NCI-H748 treated with DMSO at 0.1 percent for 48 hours (cell line): Measurements from ENCODE around the gene LRP1B.
"Not testable (repeated sequence)": the region's sequence is repeated elsewhere in the genome, so short reads cannot be mapped to it uniquely, and the experiment has no call there.

ENCODE experiments used
- DNase-seq: peaks from one replicate; lab custom pipeline; 2025; lab: John Stamatoyannopoulos, UW

The LRP1B gene

DNA sequence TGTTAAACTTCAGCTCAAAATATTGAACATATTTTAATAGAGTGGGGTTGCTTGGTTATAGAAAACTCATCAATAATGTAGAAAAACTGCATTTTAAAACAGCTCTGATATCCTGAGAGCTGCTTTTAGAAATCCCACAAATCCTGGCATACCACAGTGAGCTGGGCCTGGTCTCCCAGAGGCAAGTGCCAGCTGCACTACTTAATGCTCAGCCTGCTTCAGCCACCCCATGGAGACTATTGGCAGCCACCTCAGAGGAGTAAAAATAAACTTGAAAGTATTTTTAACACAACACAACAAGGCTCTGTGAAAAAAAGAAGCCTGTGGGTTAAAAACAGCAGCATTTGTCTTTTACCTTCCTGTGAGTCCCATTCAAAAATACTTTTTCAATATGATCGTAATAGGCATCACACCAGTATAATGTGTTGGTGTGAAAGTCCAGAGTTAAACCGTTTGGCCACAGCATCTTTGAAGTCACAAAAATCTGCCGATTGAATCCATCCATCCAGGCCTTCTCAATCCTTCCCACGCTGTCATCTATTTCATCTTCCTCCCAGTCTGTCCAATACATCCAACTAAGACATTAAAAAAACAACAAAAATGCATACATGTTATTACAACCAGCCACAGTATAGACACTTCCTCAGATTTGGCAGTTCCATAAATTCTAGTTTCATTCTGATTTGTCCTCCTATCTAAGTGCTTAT is 1115.3 kb downstream of the LRP1B start:
- DNase-seq, result no peak

DNA sequence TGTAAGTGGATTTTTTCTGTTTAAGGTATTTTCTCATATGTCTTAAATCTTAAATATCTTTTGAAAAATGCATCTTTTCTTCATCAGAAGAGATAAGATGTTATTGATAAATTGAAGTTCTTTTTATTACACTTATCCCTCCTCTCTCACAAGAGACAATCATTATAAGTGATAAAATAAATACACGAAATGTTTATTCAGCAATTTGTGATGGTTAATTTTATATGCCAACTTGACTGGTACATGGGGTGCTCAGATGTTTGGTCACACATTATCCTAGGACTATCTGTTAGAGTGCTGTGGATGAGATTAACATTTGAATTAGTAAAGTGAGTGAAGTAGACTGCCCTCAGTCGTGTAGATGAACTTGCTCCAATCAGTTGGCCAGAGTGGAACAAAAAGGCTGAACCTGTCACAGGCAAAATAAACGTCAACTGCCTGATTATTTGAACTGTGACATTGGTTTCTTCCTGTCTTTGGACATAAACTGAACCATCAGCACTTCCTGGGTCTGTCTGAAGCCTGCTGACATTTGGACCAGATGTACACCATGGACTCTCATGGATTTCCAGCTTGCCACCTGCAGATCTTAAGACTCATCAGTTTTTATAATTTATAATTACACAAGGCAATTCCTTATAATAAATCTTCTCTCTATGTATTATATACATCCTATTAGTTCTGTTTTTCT is 1126.7 kb downstream of the LRP1B start:
- no peak for DNase-seq

DNA sequence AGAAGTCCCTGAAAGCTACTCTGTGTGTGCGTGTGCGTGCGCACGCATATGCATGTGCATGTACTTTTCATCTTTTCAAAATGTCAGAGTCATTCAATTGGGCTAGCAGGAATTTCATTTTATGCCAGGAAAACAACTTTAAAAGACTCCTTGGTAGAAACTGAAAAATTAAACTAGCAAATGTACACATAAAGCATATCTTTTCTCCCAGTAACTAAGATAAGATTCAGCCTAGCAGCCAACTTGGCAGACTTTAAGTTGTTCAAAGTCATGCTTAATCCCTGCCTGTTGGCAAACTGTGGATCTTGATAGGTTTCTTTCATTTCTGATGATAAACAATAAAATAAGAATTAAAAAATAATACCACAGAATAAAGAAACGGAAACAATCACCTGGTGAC is 1129.1 kb downstream of the LRP1B start:
- DNase-seq, result no peak

DNA sequence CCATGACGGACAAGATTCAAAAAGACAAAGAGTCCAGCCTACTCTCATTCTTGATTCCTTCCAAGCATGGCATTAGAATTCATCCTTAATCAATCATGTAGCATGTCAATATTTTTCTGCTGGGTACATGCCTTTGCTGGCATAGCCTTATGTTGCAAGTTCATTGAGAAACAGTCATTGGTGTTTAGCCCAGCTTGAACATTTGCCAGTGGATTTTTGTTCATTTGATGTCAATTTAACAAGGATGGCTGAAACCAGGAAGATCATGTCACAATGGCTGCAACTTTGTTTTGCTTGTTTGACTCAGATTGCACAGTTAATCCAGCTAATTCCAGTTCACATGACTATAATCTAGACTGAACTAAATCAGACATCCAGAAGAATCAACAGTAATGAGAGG is 1132.2 kb downstream of the LRP1B start:
- DNase-seq, result no peak

DNA sequence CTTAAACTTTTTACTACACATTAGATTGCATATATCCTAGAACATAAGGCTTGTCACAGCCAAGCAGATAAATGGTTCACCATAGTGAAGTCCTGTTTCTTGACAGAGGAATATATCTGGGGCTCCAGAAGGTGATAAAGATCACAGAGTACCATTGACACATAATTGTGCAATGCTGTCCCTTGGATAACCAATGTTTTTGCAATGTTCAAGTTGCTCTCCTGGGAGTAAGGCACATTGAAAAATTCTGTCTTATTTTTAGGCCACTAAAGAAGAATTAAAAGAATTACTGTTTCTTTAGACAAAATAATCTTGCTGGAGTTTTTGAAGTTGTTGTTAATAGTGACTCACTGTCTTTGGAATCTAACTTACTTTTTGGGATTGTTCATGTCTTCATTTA is 1132.8 kb downstream of the LRP1B start:
- DNase-seq, result no peak

DNA sequence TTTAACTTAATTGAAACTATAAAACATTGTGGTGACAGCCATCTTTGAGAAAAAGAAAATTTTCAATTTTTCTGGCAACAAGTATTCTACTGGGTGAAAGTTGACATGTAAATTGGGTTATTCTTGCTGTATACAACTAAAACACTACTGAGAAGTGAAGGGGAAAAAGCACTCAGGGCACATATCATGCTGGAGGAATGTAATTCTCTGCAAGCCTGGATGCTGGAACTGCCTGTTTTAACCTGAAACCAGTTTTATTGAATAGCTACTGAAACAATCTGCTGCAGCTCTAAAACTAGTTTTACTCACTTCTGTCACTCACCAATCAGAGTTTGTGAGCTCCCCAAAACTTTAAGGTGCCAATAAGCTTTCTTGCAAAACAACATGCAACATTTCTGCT is 1136.0 kb downstream of the LRP1B start:
- DNase-seq, result no peak

DNA sequence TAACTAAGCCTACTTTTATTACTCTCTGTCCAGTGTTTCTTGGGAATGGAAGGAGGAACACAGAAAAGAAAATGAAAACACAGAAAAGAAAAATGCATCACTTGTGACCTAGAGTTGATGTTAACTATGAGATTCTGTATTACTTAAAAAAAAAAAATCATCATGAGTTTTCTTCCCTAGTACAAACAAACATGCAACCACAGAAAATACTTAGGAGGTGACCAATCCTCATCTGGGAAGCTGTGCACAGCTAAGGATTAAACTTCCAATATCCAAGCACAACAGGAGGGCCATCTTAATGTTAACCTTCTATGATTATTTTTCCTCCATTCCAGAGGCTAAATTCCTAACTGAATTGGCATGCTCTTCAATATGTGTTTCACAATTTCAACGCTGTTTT is 1140.4 kb downstream of the LRP1B start:
- no peak for DNase-seq

DNA sequence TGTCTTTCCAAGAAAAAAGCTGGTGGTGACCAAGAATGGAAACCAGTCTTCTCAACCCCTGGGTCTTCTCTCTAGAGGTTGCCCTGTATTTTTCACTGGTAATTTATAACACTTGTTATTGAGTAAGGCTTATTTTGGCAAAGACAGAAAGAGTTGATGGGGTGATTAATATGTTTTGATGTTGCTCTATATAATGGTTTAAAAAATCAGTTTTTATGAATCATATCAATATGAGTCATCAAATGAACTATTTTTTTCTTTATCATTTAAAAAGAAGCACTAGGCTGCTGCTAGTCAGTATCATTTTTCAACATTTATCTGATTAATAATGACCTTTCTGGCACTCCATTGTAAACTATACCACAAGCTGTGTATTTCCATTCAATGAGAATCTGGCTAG is 1142.2 kb downstream of the LRP1B start:
- DNase-seq, result no peak

DNA sequence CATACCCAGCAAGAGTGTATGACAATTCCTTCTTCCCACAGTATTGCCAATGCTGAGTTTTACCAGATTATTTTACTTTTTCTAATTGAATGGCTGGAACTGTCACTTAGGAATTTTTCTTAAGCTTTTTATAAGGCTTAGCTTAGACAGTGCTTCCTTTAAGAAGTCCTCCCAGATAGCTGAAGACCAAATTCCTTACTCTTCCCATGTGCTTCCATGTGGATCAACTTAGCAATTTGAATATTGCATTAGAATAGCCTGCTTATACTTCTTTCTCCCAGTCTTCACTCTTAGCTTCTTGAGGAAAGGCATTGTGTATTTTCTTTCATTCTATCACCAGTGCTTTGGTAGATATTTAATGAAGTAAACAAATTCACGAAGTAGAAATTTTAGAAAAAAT is 1144.4 kb downstream of the LRP1B start:
- no peak for DNase-seq

DNA sequence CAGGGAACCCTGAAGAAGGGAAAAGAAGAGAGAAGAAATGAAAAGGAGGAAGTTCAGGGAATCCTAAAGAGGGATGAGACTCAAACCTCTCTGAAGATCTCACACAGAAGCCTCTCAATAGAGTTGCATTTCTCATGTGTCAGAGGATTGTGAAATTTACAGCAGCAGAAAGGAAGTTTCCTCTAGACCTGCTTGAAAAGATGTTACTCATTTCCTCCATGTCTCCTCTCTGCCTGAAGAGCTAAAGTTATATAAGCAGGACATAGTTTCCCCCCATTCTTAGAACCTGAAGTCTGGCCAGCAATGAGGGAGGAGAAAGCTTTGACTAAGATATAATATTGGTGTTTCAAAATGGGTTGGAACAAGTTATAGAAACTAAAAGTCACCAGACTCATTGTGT is 1155.6 kb downstream of the LRP1B start:
- no peak for DNase-seq

DNA sequence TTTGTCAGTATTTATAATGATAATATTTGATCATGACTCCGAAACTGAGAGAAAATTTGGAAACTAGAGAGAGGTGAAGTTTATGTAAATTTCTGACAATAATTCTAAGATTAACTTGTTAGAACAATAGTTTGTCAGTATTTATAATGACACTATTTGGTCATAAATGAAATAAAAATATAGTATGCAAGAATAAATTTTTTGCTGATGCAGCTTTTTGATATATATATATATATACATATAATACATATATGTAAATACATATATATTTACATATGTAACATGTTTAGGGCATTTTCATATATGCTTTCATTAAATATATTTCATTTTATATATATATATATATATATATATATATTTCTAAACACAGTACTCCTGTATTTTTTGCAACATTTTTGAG is 1158.1 kb downstream of the LRP1B start:
- no peak for DNase-seq

DNA sequence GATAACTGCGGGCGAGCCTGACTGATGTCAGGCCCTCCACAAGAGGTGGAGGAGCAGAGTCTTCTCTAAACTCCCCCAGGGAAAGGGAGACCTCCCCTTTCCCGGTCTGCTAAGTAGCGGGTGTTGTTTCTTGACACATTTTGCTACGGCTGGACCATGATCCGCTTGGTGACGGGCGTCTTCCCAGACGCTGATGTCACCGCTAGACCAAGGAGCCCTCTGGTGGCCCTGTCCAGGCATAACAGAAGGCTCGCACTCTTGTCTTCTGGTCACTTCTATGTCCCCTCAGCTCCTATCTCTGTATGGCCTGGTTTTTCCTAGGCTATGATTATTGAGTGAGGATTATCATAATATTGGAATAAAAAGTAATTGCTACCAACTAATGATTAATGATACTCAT is 1166.5 kb downstream of the LRP1B start:
- DNase-seq, result not testable (repeated sequence)

DNA sequence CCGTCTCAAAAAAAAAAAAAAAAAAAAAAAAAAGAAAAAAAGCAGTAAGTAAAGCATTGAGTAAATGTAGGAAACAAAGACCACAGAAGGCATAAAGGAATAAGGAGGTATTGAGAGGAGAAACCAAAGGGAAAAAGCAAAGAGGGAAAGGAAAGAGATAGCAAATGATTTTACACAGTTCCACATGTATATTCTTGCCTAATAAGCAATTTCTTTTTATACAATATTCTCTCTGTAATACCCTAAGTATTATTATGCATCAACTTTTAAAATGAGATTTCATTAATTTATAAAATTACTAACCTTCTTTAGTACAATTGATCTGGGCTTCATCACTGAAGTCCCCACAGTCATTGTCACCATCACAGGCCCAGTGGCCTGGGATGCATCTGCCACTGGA is 1180.9 kb downstream of the LRP1B start:
- DNase-seq, result no peak

DNA sequence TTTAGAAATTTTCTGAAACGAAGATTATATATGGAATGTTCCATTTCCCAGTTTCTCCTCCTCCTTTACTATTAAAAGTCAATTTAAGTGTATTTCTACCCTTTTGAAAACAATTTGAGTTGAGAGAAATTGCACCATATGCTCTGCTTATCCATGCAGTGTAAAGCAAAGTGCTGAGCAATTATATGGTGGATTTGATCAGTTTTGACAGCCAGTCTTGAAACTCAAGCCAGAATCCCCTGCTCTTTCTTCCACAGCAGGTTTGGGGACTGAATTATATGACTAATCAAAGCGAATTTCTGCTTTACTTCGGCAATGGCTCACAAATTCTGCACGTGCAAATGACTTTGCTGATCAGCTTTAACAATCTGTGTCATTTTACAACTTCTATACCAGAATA is 1183.6 kb downstream of the LRP1B start:
- DNase-seq, result no peak

DNA sequence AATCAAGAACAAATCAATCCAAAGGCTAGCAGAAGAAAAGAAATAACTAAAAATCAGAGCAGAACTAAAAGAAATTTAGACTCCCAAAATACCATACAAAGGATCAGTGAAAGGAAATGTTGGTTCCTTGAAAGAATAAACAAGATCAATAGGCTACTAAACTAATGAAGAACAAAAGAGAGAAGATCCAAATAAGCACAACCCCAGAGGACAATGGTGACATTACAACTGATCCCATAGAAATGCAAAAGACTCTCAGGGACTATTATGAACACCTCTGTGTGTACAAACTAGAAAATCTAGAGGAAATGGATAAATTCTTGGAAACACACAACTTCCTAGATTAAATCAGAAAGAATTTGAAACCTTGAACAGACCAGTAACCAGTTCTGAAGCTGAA is 1186.9 kb downstream of the LRP1B start:
- no peak for DNase-seq

DNA sequence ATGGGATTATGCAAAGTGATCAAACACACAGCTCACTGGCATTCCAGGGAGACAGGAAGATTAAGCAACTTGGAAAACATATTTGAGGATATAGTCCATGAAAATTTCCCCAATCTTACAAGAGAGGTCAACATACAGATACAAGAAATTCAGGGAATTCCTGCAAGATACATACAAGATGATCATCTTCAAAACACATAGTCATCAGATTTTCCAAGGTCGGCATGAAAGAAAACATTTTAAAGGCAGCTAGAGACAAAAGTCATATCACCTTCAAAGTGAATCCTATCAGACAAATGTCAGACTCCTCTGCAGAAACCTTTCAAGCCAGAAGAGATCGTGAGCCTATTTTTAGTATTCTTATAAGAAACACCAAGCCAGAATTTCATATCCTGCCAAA is 1188.5 kb downstream of the LRP1B start:
- no peak for DNase-seq

DNA sequence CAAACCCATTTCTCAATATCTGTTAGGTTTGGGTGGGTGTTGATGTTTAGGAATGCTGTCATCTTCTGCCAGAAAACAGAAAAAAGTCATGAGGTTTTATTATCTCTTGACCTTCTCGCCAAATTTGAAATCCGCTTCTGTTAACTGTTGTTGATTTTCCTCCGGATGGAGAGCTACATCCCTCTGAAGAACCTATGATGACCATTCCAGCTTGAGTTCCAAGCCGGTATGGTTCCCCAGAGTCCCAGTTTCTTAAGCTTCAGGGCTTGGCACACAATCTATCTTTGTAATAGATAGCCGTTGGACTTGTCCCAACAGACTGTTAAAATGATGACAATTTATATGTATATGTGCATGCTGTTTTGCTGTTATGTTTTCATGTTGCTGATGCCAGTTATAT is 1201.0 kb downstream of the LRP1B start:
- DNase-seq, result no peak

DNA sequence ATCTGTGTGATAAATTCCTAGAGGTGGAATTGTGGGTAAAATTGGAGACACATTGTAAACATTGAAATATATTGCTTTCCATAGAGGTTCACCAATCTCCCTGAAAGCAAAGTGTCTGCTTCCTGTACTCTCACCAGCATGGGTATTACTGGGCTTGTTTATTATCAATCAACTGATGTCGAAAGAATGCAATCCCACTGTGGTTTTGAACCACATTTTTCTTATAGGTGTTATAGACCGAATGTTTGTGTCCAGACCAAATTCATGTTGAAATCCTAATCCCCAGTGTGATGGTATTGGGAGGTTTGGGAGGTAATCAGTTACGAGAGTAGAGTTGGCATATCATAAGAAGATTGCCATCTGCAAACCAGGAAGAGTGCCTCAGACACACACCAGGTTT is 1212.4 kb downstream of the LRP1B start:
- no peak for DNase-seq

DNA sequence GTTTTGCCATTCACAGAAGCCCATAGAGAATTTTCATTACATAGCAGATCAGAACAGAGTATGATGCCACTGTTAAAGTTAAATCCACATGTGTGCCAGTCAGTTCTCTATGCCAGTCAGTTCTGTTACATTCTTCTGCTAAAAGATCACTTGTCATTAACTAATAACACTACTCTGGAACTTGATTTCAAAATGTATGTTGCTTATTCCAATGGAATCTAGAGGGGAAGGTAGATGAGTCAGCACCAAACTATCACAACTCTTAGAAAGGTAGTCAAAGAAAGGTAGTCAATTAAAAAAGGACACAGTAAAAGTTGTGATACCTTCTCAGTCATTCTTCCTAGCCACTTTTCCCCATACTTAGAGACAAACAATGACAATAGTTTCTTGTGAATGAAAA is 1214.4 kb downstream of the LRP1B start:
- no peak for DNase-seq

DNA sequence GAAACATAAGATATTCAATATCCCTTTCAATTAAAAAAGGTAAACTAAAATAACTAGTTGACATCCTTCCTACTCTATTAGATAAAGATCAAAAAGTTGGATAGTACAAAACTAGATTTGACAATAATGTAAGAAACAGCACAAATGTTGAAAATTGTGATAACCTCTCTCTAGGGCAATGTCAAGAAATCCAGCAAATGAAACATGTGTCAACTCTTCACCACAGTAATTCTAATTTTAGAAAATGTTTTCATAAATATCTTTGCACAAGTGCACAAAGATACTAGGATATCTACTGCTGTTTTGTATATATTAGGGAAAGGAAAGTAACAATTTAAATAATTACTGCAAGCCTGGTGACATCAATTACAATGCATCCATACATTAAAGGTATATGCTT is 1220.1 kb downstream of the LRP1B start:
- no peak for DNase-seq

DNA sequence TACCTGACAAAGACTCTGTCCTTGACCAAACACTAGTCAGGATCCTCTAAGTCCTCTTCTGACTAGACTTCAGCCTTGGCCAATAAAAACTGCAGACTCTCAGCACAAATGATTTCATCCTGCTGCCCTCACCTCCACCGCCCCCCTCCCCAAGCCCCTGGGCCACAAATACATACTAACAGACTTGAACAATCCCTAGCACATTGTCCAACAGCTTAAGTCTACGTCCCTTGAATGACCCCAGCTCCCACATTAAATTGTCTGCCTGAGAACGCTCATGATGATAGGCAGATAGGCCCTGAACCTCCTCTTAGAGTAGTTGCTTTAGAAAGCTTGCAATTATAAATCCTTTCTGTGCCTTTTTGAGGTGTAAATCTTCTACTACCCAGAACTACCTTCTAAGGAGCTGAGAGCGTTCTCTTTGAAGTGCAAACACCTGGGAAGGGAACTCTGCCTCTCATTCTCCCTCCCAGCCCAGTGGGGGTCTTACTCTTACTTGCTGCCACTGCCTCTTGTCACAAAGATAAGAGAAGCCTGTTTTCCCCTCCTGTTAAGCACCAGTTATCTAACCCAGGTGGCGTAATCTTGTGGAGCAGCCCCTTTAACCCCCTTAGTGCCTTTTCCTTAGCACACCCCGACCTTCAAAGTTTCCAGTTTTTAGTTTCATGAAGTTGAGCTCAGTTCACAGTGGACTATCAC is 1225.6 kb downstream of the LRP1B start:
- DNase-seq, result no peak

DNA sequence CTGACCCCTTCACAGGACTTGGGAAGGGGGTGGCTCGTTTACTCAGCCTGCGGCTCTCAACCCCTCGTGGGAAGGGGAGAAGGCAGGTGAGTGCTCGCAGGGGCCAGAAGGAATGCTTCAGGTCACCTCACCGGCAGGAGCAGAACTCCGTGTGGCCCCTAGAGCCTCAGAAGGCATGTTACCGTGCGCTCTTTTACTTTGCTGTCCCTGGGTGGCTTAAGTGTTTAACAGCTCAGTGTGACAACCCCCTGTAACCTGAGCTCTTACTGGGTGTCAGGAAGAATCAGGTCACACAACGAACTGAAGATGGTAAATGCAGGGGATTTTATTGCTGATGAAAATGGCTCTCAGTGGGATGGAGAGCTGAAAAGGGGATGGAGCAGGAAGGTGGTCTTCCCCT is 1235.4 kb downstream of the LRP1B start:
- no peak for DNase-seq

DNA sequence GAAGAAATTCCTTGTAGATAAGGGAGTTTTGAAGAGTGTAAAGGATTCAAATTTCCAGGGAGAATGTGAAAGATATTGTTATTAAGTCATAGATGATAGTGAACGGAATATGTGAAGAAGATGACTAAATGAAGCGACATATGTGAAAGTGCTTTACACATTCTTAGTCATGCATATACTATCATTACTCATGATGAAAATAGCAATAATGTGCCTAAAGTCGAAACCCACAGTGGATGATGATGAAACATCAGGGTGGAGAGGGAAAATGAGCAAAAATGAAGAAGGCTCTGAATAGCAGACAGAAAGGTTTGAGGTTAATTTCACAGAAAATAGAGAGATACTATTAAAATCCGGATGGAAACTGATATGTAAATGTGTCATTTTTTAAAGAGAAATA is 1237.1 kb downstream of the LRP1B start:
- no peak for DNase-seq
